ENCODE measurements around the gene ELMO1. TPM values are rescaled to one million over a fixed set of nuclear protein-coding genes. Genes with fewer than 3 reads are reported as not detected.

Gene ELMO1
- total RNA-seq, 1 experiment from 2014 or later, result 1.1 TPM

DNA sequence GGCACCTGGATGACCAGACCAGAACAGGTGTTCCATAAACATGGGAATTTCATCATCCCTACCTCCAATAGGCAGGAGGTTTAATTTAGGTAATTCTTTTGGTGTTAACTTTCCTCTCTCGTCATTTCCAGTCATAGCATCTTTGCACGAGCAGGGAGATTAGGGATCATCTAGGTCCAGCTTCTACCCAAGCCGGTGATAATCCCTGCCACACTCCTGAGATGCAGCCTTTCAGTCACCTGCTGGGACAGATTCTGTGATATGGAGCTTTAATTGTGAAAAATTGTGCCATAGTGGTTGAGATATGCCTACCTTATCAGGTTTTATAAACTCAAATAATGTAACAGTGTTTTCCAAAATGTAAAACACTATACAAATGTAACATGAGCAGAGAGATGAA is 532.5 kb downstream of the ELMO1 start:
- RAD21 ChIA-PET (ENCODE audit: low non-redundant PET in 1 of 2, low total read pairs in 2 of 2, uncharacterized antibody in 2 of 2, unreplicated experiment in 2 of 2), result no interaction called here
- POLR2A ChIA-PET, result no interaction called here

More for the DNA sequence above, 532.5 kb downstream of the ELMO1 start:
- no peak for TF ChIP-seq EZH2 (IDR thresholded peaks at IDR 0.05)
- no peak for TF ChIP-seq POLR2AphosphoS5 (IDR thresholded peaks at IDR 0.05; ENCODE audit: low read depth, low read length)
- no peak for TF ChIP-seq EZH2phosphoT487 (IDR thresholded peaks at IDR 0.05; ENCODE audit: borderline replicate concordance)
- TF ChIP-seq, protein P1, sequence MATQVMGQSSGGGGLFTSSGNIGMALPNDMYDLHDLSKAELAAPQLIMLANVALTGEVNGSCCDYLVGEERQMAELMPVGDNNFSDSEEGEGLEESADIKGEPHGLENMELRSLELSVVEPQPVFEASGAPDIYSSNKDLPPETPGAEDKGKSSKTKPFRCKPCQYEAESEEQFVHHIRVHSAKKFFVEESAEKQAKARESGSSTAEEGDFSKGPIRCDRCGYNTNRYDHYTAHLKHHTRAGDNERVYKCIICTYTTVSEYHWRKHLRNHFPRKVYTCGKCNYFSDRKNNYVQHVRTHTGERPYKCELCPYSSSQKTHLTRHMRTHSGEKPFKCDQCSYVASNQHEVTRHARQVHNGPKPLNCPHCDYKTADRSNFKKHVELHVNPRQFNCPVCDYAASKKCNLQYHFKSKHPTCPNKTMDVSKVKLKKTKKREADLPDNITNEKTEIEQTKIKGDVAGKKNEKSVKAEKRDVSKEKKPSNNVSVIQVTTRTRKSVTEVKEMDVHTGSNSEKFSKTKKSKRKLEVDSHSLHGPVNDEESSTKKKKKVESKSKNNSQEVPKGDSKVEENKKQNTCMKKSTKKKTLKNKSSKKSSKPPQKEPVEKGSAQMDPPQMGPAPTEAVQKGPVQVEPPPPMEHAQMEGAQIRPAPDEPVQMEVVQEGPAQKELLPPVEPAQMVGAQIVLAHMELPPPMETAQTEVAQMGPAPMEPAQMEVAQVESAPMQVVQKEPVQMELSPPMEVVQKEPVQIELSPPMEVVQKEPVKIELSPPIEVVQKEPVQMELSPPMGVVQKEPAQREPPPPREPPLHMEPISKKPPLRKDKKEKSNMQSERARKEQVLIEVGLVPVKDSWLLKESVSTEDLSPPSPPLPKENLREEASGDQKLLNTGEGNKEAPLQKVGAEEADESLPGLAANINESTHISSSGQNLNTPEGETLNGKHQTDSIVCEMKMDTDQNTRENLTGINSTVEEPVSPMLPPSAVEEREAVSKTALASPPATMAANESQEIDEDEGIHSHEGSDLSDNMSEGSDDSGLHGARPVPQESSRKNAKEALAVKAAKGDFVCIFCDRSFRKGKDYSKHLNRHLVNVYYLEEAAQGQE (IDR thresholded peaks at IDR 0.05; ENCODE audit: low read depth), result no peak
- TF ChIP-seq ZNF274 (IDR thresholded peaks at IDR 0.05; ENCODE audit: low read depth, low read length), result no peak
- TF ChIP-seq, protein P2, sequence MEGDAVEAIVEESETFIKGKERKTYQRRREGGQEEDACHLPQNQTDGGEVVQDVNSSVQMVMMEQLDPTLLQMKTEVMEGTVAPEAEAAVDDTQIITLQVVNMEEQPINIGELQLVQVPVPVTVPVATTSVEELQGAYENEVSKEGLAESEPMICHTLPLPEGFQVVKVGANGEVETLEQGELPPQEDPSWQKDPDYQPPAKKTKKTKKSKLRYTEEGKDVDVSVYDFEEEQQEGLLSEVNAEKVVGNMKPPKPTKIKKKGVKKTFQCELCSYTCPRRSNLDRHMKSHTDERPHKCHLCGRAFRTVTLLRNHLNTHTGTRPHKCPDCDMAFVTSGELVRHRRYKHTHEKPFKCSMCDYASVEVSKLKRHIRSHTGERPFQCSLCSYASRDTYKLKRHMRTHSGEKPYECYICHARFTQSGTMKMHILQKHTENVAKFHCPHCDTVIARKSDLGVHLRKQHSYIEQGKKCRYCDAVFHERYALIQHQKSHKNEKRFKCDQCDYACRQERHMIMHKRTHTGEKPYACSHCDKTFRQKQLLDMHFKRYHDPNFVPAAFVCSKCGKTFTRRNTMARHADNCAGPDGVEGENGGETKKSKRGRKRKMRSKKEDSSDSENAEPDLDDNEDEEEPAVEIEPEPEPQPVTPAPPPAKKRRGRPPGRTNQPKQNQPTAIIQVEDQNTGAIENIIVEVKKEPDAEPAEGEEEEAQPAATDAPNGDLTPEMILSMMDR (IDR thresholded peaks at IDR 0.05 in 2 of 3, conservative IDR thresholded peaks at IDR 0.05 in 1 of 3; ENCODE audit: borderline replicate concordance in 1 of 3, insufficient read depth in 1 of 3, low read depth in 2 of 3, low read length in 2 of 3), result no peak
- no peak for TF ChIP-seq CEBPB (IDR thresholded peaks at IDR 0.05; ENCODE audit: low read depth)
- no peak for TF ChIP-seq ZFX (IDR thresholded peaks at IDR 0.05)
- no peak for TF ChIP-seq RAD21 (IDR thresholded peaks at IDR 0.05; ENCODE audit: low read depth)
- TF ChIP-seq EGR1 (IDR thresholded peaks at IDR 0.05; ENCODE audit: low read depth), result no peak
- no peak for TF ChIP-seq JUND (IDR thresholded peaks at IDR 0.05)
- TF ChIP-seq SP1 (IDR thresholded peaks at IDR 0.05; ENCODE audit: low read depth), result no peak
- no peaks in the 10 kb centered on the region for H3K9me2 ChIP-seq (ENCODE audit: insufficient read depth)
- no peaks in the 10 kb centered on the region for H3K79me2 ChIP-seq (ENCODE audit: insufficient read depth, low read length)
- H3K36me3 ChIP-seq (ENCODE audit: control insufficient read depth in 1 of 2, insufficient read depth in 2 of 2, low read length in 2 of 2), result no peaks in the 10 kb centered on the region
- no peak overlapping the region for H3K4me3 ChIP-seq (replicated peaks in 1 of 2; ENCODE audit: low read depth in 1 of 2, low read length in 2 of 2)
- H3K9me3 ChIP-seq (ENCODE audit: control insufficient read depth in 1 of 2, insufficient read depth in 1 of 2, low read depth in 1 of 2, low read length in 2 of 2), result no peaks in the 10 kb centered on the region
- H3K4me1 ChIP-seq (ENCODE audit: control insufficient read depth in 1 of 2, insufficient read depth in 2 of 2, low read length in 2 of 2), result no peaks in the 10 kb centered on the region
- CTCF ChIA-PET, result no interaction called here
- ATAC-seq (no peak), DNase-seq (ENCODE audit: low read depth, low spot score) (no peak)
- no peaks in the 10 kb centered on the region for H4K20me1 ChIP-seq (ENCODE audit: insufficient read depth)
- no peak overlapping the region for H3K4me2 ChIP-seq (ENCODE audit: low read length)
- no peak overlapping the region for H3K9ac ChIP-seq (ENCODE audit: low read length)
- no peak overlapping the region for H3K27ac ChIP-seq (ENCODE audit: low read depth, low read length)
- intact Hi-C loops (cut with micrococcal nuclease), result no loop called here
- BruUV-seq (replicated peaks), result no TSS peak
- H2AFZ ChIP-seq (ENCODE audit: low read depth, low read length, poor library complexity, severe bottlenecking), result no peak overlapping the region
- H3K27me3 ChIP-seq (ENCODE audit: insufficient read depth, low read length), result no peaks in the 10 kb centered on the region
